Activated T-cell treated with anti-CD3 and anti-CD28 coated beads, Interleukin-2, amount 50 U/mL, for 24 hours (primary cell): ENCODE measurements around the gene GSTO2.
"Not testable (repeated sequence)": the region's sequence is repeated elsewhere in the genome, so short reads cannot be mapped to it uniquely, and the experiment has no call there.

Experiments
- DNase-seq: peaks from one replicate; pipeline ENCODE4 v3.0.0-alpha.2; 2020
- H3K27ac Mint-ChIP-seq: 2 replicates; pipeline ENCODE4 v1.8.0; 2020; ENCODE audit warnings: mild to moderate bottlenecking, mixed read lengths
- H3K27me3 Mint-ChIP-seq: 2 replicates; pipeline ENCODE4 v1.8.0; 2020; ENCODE audit warnings: mixed read lengths
- H3K36me3 Mint-ChIP-seq: 2 replicates; pipeline ENCODE4 v1.8.0; 2020; ENCODE audit warnings: low read depth, mixed read lengths
- H3K4me1 Mint-ChIP-seq: 2 replicates; pipeline ENCODE4 v1.8.0; 2020; ENCODE audit warnings: low read depth, mixed read lengths
- H3K4me3 Mint-ChIP-seq: 2 replicates; pipeline ENCODE4 v1.8.0; 2020; ENCODE audit warnings: mild to moderate bottlenecking, moderate library complexity, mixed read lengths
- H3K9me3 Mint-ChIP-seq: 2 replicates; pipeline ENCODE4 v1.8.0; 2020; ENCODE audit warnings: mixed read lengths

Gene GSTO2

GRCh38 chr10:104268713-104269645 is at the start of gene GSTO2:
Gene GSTO2, plus strand, starts transcription at chr10:104269184. Its CDS starts 5,732 bp downstream, at chr10:104274916.
- H3K27me3 Mint-ChIP-seq: no peaks in the 10 kb centered on the region
- DNase-seq: peak; percentile 96
- peaks cover 46% of the 10 kb centered on the region for H3K4me1 Mint-ChIP-seq
- peak within 1 kb of the TSS; percentile 96 for H3K27ac Mint-ChIP-seq
- peaks cover 55% of the 10 kb centered on the region for H3K36me3 Mint-ChIP-seq
- peak within 1 kb of the TSS; percentile 82 for H3K4me3 Mint-ChIP-seq
- peaks cover 3% of the 10 kb centered on the region for H3K9me3 Mint-ChIP-seq

DNA sequence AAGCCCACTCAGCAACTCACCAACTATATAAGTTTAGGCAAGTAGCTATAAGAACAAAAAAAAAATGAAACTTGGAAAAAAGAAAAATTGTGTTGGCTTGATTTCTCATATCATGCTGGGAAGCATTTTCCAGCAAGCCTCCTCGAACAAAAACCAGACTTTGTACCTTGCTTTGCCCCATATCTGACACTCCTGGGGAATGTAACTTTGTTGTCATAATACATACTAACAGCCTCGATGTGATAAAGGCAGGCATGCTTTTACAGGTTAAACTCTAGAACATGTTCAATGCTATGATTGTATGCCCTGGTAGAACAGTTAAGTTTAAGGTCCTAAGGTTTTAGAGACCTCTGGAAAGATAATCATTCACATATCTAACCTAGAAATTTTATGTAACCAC is 48.5 kb upstream of the GSTO2 start:
- DNase-seq: no peak
- no peak overlapping the region for H3K27ac Mint-ChIP-seq
- H3K9me3 Mint-ChIP-seq: no peaks in the 10 kb centered on the region
- H3K27me3 Mint-ChIP-seq: peaks cover 19% of the 10 kb centered on the region
- no peaks in the 10 kb centered on the region for H3K4me1 Mint-ChIP-seq
- no peak overlapping the region for H3K4me3 Mint-ChIP-seq
- H3K36me3 Mint-ChIP-seq: no peaks in the 10 kb centered on the region

GRCh38 chr10:104223304-104223703 is 45.7 kb upstream of the GSTO2 start:
- DNase-seq: no peak
- H3K27me3 Mint-ChIP-seq: peaks cover 19% of the 10 kb centered on the region
- no peaks in the 10 kb centered on the region for H3K9me3 Mint-ChIP-seq

GRCh38 chr10:104230490-104230889 is 38.5 kb upstream of the GSTO2 start:
- peaks cover 14% of the 10 kb centered on the region for H3K27me3 Mint-ChIP-seq
- peaks cover 1% of the 10 kb centered on the region for H3K9me3 Mint-ChIP-seq
- H3K4me1 Mint-ChIP-seq: peaks cover 12% of the 10 kb centered on the region
- no peak overlapping the region for H3K27ac Mint-ChIP-seq
- no peaks in the 10 kb centered on the region for H3K36me3 Mint-ChIP-seq
- H3K4me3 Mint-ChIP-seq: no peak overlapping the region
- DNase-seq: no peak

More at GRCh38 chr10:104223304-104223703, 45.7 kb upstream of the GSTO2 start:
- H3K4me1 Mint-ChIP-seq: no peaks in the 10 kb centered on the region
- H3K4me3 Mint-ChIP-seq: no peak overlapping the region
- no peak overlapping the region for H3K27ac Mint-ChIP-seq
- H3K36me3 Mint-ChIP-seq: no peaks in the 10 kb centered on the region

- peaks cover 26% of the 10 kb centered on the region for H3K27me3 Mint-ChIP-seq
- H3K36me3 Mint-ChIP-seq: no peaks in the 10 kb centered on the region
- peaks cover 12% of the 10 kb centered on the region for H3K4me1 Mint-ChIP-seq
- H3K27ac Mint-ChIP-seq: peak within 1 kb of the TSS; percentile 59
- peak; percentile 99 for DNase-seq
- peak within 1 kb of the TSS; percentile 84 for H3K4me3 Mint-ChIP-seq
- peaks cover 9% of the 10 kb centered on the region for H3K9me3 Mint-ChIP-seq
These were observed 37.0 kb upstream of the GSTO2 start, which contains the start of gene CFAP43 for GRCh38 chr10:104231784-104232612. Gene CFAP43, minus strand, starts transcription at chr10:104232364. Its CDS starts 118 bp downstream, at chr10:104232246.

DNA sequence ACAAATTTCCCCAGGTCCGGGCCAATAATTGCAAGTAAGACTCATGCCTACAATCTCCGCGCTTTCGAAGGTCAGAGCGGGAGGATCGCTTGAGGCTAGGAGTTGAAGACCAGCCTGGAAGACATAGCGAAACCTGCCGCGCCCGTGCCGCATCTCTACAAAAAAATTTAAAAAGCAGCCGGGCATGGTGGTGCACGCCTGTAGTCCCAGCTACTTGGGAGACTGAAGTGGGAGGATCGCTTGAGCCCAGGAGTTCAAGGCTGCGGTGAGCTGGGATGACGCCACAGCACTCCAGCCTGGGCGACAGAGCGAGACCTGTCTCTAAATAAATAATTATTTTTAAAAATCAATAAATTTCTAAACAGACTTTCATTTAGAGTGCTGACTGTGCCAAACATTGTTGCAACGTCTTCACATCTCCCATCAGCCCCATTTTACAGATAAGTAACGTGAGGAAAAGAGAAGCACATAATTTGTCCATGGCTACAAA is 36.3 kb upstream of the GSTO2 start:
- H3K4me1 Mint-ChIP-seq: peaks cover 12% of the 10 kb centered on the region
- peak overlapping the region; percentile 59 for H3K27ac Mint-ChIP-seq
- DNase-seq: no peak
- H3K36me3 Mint-ChIP-seq: no peaks in the 10 kb centered on the region
- H3K9me3 Mint-ChIP-seq: peaks cover 9% of the 10 kb centered on the region
- peak overlapping the region; percentile 84 for H3K4me3 Mint-ChIP-seq
- peaks cover 27% of the 10 kb centered on the region for H3K27me3 Mint-ChIP-seq

DNA sequence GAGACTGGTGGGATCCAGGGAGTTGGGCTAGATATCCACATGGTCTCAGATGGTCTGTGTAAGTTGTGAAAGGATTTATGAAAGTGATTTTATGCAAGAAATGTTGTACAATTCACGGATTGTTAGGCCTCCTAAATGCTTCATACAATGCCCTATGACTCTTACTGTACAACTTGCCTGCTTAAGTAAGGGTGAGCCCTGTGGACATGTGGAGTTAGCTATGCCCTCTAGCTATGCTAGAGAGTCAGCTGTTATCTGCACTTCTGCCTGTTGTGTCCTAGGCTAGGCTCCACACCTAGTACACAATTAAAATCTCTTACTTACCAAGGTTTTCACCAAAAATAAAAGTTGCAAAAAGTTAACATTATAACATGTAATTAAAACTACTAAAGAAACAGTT is 35.2 kb upstream of the GSTO2 start:
- Mint-ChIP-seq H3K4me1 (peaks cover 12% of the 10 kb centered on the region), H3K36me3 (no peaks in the 10 kb centered on the region), H3K27ac (no peak overlapping the region), H3K27me3 (peaks cover 29% of the 10 kb centered on the region), H3K9me3 (peaks cover 9% of the 10 kb centered on the region), H3K4me3 (peak overlapping the region; percentile 38)
- no peak for DNase-seq

DNA sequence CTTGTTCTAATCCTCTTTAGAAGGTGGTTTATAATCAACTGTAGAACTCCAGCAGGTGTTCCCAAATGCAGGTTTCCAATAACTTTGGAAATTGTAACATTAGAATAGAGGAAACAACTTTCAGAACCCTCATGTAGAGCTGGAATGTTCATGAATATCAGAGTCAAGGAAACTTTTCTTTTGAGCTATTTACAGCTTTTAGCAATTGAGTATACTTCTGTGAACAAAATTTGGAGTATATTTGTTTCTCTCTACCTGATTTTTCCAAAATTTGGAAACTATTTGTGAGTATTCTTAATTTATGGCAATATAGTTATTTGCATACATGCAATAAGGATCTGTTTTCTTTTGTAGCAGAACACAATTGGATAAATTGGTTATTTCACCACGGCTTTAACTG is 34.0 kb upstream of the GSTO2 start:
- Mint-ChIP-seq H3K27me3 (peaks cover 31% of the 10 kb centered on the region), H3K4me1 (peaks cover 12% of the 10 kb centered on the region), H3K4me3 (no peak overlapping the region), H3K36me3 (no peaks in the 10 kb centered on the region), H3K27ac (no peak overlapping the region), H3K9me3 (peaks cover 9% of the 10 kb centered on the region)
- no peak for DNase-seq

GRCh38 chr10:104235801-104236200 is 33.2 kb upstream of the GSTO2 start:
- peaks cover 12% of the 10 kb centered on the region for H3K4me1 Mint-ChIP-seq
- no peak overlapping the region for H3K27ac Mint-ChIP-seq
- no peak for DNase-seq
- peaks cover 9% of the 10 kb centered on the region for H3K9me3 Mint-ChIP-seq
- no peak overlapping the region for H3K4me3 Mint-ChIP-seq
- H3K36me3 Mint-ChIP-seq: no peaks in the 10 kb centered on the region
- H3K27me3 Mint-ChIP-seq: peaks cover 37% of the 10 kb centered on the region

DNA sequence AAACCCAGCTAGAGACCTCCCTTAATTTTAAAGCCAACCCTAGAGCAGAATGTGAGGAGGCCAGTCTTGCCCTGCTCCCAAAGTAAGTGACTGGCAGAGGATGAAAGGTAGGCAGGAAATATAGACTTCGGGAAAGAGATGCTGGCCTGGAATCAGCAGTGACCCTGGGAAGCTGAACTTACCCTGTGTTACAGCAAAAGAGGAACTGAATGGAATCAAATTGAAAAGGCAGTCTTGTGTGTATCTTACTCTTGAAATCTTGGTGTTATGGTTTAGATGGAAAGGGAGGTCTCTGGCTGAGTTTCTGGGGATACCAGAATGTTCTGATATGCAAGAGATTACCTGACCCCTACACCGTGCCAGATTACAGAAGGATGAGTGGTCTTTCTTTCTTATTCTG is 28.9 kb upstream of the GSTO2 start:
- H3K27me3 Mint-ChIP-seq: peaks cover 45% of the 10 kb centered on the region
- no peak for DNase-seq
- H3K4me3 Mint-ChIP-seq: no peak overlapping the region
- H3K4me1 Mint-ChIP-seq: no peaks in the 10 kb centered on the region
- H3K27ac Mint-ChIP-seq: no peak overlapping the region
- no peaks in the 10 kb centered on the region for H3K36me3 Mint-ChIP-seq
- H3K9me3 Mint-ChIP-seq: peaks cover 9% of the 10 kb centered on the region

- Mint-ChIP-seq H3K36me3 (no peaks in the 10 kb centered on the region), H3K9me3 (no peaks in the 10 kb centered on the region)
These were observed 26.4 kb upstream of the GSTO2 start for GRCh38 chr10:104242545-104242944.

GRCh38 chr10:104243009-104243408 is 26.0 kb upstream of the GSTO2 start:
- peaks cover 16% of the 10 kb centered on the region for H3K4me1 Mint-ChIP-seq
- peaks cover 28% of the 10 kb centered on the region for H3K27me3 Mint-ChIP-seq
- H3K9me3 Mint-ChIP-seq, DNase-seq, H3K27ac Mint-ChIP-seq, H3K4me3 Mint-ChIP-seq, H3K36me3 Mint-ChIP-seq: not testable (repeated sequence)

More at GRCh38 chr10:104242545-104242944, 26.4 kb upstream of the GSTO2 start:
- peaks cover 13% of the 10 kb centered on the region for H3K4me1 Mint-ChIP-seq
- peaks cover 28% of the 10 kb centered on the region for H3K27me3 Mint-ChIP-seq
- no peak overlapping the region for H3K27ac Mint-ChIP-seq
- no peak overlapping the region for H3K4me3 Mint-ChIP-seq
- DNase-seq: no peak

DNA sequence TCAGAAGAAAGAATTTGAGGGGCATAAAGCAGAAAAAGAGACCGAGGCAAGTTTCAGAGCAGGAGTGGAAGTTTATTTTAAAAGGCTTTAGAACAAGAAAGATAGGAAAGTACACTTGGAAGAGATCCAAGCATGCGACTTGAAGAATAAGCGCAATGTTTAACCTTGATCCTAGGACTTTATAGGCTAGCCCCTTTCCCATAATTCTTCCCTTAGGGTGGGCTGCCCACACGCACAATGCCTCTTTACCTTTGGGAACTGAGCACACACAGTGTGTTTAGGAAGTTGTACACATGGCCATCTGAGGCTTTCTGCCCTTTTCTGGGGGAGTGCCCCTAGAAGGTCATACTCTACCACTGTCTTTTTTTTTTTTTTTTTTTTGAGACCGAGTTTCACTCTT is 25.5 kb upstream of the GSTO2 start:
- Mint-ChIP-seq H3K27ac (no peak overlapping the region), H3K9me3 (no peaks in the 10 kb centered on the region)

GRCh38 chr10:104245066-104245632 is 23.8 kb upstream of the GSTO2 start:
- no peak overlapping the region for H3K27ac Mint-ChIP-seq
- peaks cover 35% of the 10 kb centered on the region for H3K27me3 Mint-ChIP-seq
- peaks cover 17% of the 10 kb centered on the region for H3K4me1 Mint-ChIP-seq
- no peaks in the 10 kb centered on the region for H3K9me3 Mint-ChIP-seq
- no peak for DNase-seq
- H3K36me3 Mint-ChIP-seq: no peaks in the 10 kb centered on the region
- no peak overlapping the region for H3K4me3 Mint-ChIP-seq

More for the DNA sequence above, 25.5 kb upstream of the GSTO2 start:
- H3K4me1 Mint-ChIP-seq: peaks cover 17% of the 10 kb centered on the region
- DNase-seq: no peak
- no peaks in the 10 kb centered on the region for H3K36me3 Mint-ChIP-seq
- no peak overlapping the region for H3K4me3 Mint-ChIP-seq
- H3K27me3 Mint-ChIP-seq: peaks cover 31% of the 10 kb centered on the region
